HG03378 (cell line): ENCODE results near the gene PROCA1.
"Not testable (repeated sequence)": the region's sequence is repeated elsewhere in the genome, so short reads cannot be mapped to it uniquely, and the experiment has no call there.

Experiments
- ATAC-seq: cut with Tn5 transposase; IDR thresholded peaks from one replicate; pipeline ENCODE4 v1.9.1; 2021; ENCODE audit warnings: mild to moderate bottlenecking, moderate library complexity; ENCODE audit not compliant: unreplicated experiment

PROCA1 gene

DNA sequence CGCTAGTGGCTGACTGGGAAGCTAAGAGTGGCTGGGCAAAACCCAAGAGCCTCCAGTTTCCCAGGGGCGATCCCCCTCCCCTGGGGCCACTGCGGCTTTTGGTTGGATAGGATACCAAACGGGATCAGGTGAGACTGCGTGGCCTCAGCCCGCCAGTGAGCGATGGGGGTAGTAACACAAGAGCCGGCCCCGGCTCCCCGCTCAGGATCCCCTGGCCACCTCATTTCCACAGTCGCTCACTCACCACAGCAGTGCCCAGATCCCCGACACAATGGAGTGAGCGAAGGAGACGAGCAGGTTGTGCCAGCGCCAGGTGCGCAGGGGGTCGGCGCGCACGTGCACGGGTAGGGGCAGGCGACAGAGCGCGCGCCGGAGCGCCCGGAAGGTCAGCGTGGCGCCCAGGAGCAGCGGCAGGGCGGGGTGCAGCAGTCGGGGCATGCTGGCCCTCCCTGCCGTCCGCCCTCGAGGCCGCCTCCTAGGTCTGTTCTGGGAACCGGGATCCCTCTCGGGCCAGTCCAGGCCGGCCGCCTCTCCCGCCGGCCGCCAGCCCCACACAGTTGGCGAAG is 14.1 kb upstream of the PROCA1 start:
- ATAC-seq, result no peak

- no peak for ATAC-seq
Measured at GRCh38 chr17:28725166-28725659, 13.5 kb upstream of the PROCA1 start.

GRCh38 chr17:28724500-28725165 is 12.9 kb upstream of the PROCA1 start:
- no peak for ATAC-seq

GRCh38 chr17:28723836-28724499 is 12.3 kb upstream of the PROCA1 start:
- ATAC-seq, result not testable (repeated sequence)

DNA sequence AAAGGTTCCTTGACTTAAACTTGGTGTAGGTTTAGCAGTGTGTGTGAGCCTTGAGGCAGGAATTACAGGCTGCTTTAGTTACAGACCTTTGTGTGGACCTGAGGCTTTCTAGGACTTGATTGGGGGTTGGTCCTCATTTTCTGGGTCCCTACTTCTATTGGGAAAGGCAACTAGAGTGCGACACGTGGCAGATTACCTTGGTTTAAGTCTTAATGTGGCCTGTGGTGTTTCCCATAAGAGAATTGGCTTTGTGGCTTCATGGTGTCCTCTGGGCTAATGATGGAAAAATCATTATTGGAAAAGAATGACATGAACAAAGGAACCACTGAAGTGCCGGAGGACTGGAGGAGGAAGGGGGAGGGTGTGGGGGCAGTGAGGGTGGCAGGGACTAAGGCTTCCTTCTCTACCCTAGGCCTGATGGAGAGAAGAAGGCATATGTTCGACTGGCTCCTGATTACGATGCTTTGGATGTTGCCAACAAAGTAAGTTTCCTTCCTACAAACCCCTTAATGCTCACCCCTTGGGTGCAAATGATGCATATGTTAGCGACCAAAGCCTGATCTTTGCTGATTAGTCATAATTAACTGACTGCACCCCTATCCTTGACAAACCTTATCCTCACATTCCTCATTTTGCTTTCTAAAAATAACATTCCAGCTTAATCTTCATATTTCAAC is 11.6 kb upstream of the PROCA1 start:
- no peak for ATAC-seq

DNA sequence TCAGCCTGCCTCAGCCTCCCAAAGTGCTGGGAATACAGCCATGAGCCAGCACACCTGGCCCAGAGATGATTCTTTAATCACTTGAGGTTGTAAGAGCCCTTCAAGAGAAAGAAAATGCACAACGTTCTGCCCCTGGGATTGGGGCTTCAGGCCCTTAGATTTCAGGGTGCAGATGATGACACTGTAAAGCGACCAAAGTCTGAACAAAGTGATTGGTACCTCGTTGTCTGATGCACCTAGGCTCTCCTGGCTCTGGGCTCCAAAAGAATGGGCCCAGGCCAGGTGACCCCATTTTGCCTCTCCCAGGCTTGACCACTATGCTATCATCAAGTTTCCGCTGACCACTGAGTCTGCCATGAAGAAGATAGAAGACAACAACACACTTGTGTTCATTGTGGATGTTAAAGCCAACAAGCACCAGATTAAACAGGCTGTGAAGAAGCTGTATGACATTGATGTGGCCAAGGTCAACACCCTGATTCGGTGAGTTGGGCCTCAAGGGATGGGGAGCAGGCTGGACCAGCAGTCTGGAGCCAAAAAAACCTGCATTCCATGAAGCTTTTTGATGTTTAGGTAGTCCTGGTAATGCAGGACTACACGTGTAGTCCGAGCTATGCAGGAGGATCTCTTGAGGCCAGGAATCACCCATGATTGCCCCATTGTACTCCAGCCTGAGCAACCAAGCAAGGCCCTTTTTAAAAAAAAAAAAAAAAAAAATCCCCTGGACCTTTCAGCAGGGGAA is 10.9 kb upstream of the PROCA1 start:
- no peak for ATAC-seq

DNA sequence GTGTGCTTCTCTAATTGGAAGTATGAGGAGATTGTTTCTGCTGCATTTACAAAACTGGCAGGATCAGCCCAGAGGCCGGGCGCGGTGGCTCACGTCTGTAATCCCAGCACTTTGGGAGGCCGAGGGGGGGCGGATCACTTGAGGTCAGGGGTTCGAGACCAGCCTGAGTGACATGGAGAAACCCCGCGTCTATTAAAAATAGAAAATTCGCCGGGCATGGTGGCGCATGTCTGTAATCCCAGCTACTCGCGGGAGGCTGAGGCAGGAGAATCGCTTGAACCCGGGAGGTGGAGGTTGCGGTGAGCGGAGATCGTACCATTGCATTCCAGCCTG is 9.3 kb upstream of the PROCA1 start:
- ATAC-seq, result not testable (repeated sequence)

GRCh38 chr17:28720247-28720996 is 8.7 kb upstream of the PROCA1 start:
- no peak for ATAC-seq

GRCh38 chr17:28719021-28719433 is 7.3 kb upstream of the PROCA1 start:
- ATAC-seq, result no peak

DNA sequence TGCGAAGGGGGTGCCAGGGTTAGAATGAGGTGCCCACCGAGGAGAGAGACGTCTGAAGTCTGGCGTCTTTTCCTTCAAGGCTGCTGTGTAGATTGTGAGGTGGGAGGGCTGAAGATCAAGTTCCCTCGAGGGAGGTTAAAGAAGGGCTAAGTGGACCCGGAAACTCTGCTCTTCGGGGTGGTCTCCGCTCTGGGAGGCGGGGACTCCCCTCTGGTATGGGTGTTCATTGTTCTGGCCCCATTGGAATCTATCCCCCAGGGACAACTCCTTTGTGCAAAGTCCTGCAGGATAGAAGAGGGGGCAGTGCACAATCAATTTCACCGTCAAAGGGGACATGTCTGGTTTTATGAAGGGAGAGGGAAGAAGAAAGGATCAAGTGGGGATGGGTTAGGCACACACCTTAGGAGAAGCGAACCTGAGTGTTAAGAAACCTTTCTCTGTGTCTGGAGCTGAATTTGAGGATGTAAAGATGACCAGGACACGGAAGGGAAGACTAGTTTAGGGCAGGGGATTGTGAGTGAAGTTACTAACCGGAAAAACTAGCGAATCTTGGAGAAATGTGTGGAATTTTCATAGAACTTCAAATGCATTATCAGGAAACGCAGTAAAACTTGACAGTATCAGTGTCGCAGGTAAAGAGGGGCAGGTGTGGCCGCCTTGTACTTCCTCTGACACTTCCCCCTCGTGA is 6.8 kb upstream of the PROCA1 start:
- no peak for ATAC-seq

DNA sequence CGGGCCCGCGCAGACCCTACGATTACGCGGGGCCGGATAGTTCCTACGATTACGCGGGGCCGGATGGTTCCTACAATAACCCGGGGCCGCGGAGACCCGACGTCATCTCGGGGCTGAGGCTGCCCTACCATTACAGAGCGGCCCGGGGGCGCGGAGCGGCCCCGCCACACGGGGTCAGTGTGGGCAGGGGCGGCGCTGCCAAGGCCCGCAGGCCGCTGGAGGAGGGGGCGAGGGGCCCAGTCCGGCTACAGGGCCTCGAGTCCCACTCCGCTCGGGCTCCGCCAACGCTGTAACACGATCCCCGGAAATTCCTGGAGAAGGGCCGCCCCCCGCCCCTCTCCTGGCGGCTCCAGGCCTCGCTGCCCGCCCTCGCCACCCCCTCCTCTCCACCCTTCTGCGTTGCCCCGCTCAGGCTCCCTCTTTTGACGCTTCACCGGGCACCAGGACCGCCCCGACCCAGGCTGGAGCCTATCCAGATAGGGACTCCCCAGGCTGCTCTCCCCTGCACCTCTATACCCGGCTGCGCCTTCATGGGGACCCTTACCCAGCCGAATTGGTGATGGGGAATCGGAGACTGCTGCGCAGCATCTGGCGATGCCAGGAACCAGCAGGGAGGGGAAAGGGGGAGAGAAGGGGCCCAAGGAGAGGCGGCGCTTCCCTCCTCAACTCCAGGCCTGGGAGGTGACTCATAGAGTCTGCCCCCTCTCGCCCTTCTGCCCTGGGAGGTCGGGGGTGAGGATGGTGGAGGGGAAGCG is 6.1 kb upstream of the PROCA1 start, which contains the start of gene RAB34:
TSS of gene RAB34 (minus strand) at position 291 of the 755 bp plus-strand sequence. CDS start 602 bp downstream, outside the sequence.
- no peak for ATAC-seq

- ATAC-seq, result no peak
Measured at GRCh38 chr17:28716740-28717577, 5.3 kb upstream of the PROCA1 start.

GRCh38 chr17:28715217-28715616 is 3.5 kb upstream of the PROCA1 start:
- no peak for ATAC-seq

- ATAC-seq, result no peak
Measured at GRCh38 chr17:28714281-28714680, 2.6 kb upstream of the PROCA1 start.

- no peak for ATAC-seq
Measured at GRCh38 chr17:28712705-28713415, 1.2 kb upstream of the PROCA1 start.

DNA sequence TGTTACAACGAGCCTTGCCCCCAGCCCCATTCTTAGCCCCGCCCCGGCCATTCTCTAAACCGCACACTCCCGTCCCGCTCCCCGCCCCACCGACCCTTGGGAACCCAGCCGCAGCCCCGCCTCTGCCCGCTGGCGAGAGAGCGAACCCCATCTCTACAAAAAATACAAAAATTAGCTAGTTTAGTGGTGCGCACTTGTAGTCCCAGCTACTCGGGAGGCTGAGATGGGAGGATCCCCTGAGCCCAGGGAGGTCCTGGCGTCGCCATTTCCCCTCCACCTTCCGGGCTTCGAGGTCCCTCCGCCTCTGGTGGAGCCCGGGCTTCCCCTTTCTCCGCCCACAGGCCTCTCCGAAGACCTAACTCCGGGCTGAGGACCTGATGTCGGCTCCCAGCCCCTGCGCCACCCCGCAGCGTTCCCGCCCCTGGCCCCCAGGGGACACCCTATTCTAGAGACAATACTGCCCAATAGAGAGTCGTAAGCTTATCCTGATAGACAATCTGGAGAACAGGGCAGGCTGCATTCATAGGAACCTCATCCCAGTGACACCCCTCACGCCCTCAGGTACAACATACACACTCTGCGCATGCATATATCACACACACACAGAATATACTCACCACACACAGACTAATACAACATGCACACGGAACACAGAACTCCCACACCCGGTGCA is 480 bp upstream of the PROCA1 start:
- no peak for ATAC-seq
